Pulmonary artery endothelial cell (primary cell): ENCODE data around the gene SYNGR4. TPM values are rescaled to one million over a fixed set of nuclear protein-coding genes. Genes with fewer than 3 reads are reported as not detected.

ENCODE experiments used
- DNase-seq: peaks from one replicate; pipeline ENCODE4 v3.0.0-alpha.2; 2011; ENCODE audit warnings: low read depth, low spot score
- total RNA-seq: library from RNA; depleted of rRNA; stranded (reverse); fragments of >200 nt; gene quantifications from 2 replicates; pipeline ENCODE4 v1.2.3, GENCODE V29; 2014

Gene SYNGR4
- total RNA-seq, 1 donor from 2014 or later = not detected

DNA sequence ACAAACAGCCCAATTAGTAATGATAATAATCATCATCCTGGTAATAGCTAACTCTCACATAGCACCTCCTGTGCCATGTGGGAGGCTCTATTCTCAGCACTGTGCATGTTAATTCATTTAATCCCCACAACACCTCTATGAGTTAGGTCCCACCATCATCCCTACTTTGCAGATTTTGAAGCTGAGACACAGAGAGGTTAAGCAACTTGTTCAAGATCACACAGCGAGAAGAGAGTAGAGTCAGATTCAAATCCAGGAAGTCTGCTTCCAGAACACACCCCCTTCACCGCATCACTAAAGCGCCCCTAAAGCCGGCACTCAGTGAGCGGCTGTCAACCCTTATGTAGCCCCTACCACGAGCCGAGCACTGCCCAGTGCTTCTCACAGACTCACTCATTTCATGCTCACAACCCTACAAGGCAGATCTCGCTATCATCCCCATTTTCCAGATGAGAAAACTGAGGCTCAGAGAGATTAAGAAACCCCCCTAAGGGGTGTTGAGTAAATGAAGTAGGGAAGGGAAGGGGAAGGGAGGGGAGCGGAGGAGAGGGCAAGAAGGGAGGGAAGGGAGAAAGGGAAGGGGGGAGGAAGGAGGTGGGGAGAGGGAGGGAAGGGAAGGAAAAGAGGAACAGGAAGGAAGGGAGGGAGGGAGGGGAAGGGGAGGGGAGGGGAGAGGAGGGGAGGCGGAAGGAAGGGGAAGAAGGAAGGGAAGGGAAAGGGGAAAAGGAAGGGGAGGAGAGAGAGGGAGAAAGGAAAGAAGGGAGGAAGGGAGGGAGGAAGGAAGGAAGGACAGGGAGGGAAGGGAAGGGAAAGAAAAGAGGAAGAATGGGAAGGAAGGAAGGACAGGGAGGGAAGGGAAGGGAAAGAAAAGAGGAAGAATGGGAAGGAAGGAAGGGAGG is 22.4 kb upstream of the SYNGR4 start:
- no peak for DNase-seq

DNA sequence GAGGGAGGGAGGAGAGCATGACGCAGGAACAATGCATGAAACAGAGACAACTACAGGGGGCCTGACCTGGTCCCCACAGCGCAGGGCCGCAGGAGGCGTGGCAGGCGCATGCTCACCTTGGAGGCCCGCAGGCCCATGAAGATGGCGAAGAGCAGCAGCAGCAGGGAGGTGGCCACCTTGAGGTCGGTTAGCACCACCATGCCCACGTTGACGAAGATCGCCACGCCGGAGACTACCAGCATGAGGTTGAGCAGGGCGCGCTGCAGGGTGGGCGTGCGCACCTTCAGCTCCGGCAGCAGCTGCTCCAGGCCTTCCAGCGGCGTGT is 21.8 kb upstream of the SYNGR4 start:
- no peak for DNase-seq

DNA sequence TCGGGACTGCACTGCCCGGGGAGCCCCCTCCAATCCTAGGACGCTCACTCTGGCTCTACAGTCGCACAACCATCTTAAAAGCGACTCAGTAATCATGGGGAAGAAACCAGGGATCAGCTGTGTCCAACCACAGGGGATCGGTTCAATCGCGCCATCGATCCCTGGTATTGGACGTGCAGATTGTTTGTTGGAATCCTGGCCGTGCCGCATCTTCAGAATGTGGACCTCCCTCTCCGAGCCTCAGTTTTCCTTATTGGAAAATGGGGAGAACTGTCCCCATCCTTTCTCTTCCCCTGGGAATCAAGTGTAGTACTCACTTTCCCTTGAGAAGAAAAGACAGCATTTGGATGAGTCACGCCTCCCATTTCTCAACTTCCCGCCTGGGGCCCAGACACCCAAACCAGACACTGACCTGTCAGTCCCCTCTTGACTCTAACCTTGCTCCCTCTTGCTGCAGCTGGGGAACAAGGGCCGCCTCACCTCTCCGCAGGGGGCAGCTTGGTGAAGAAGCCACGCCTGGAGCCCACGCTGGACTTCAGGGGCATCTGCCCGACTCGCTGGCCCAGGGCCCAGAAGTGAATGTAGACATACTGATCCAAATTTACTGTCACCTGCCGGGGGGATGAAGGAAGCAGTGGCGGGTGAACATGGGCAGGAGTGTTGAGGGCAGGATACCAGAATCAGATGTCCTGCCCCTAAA is 21.2 kb upstream of the SYNGR4 start:
- no peak for DNase-seq

GRCh38 chr19:48344892-48345291 is 19.3 kb upstream of the SYNGR4 start:
- no peak for DNase-seq

DNA sequence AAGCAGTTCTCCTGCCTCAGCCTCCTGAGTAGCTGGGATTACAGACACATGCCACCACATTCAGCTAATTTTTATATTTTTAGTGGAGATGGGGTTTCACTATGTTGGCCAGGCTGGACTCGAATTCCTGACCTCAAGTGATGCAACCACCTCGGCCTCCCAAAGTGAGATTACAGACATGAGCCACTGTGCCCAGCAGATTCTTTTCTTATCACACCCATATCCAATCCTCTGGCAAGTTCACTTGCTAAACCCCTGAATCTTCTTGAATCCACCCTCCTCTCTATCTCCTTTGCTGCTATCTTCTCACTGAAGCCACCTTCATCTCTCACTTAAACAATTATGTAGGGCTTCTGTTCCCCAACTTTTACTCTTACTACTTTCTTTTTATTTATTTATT is 18.0 kb upstream of the SYNGR4 start:
- no peak for DNase-seq

DNA sequence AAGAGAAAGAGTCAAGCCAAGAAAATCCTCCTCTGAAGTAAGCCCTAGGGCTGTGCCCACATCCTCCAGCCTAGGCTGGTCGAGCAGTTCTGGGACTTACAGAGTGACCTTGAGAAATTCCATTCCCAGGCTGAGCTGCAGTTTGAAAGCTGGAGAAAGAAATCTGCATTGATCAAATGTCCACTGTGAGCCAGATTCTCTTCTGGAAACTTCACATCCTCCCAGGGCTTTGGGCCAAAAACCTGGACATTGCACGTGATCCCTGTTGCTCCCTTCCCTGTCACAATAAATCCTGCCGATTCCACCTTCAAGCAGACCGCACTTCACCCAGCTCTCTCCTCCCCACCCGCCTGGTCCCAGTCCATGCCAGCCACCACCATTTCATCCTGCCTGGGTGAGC is 16.1 kb upstream of the SYNGR4 start:
- DNase-seq = no peak

GRCh38 chr19:48348737-48349136 is 15.4 kb upstream of the SYNGR4 start:
- no peak for DNase-seq

- DNase-seq = no peak
Observed at GRCh38 chr19:48350856-48351255, 13.3 kb upstream of the SYNGR4 start.

- no peak for DNase-seq
Observed at GRCh38 chr19:48351341-48351752, 12.8 kb upstream of the SYNGR4 start.

- DNase-seq = no peak
Observed at GRCh38 chr19:48353677-48354076, 10.5 kb upstream of the SYNGR4 start.

GRCh38 chr19:48354332-48354992 is 9.7 kb upstream of the SYNGR4 start:
- DNase-seq = no peak

GRCh38 chr19:48355365-48355954 is 8.7 kb upstream of the SYNGR4 start:
- no peak for DNase-seq

- DNase-seq = no peak
Observed at GRCh38 chr19:48359123-48359522, 5.0 kb upstream of the SYNGR4 start.

DNA sequence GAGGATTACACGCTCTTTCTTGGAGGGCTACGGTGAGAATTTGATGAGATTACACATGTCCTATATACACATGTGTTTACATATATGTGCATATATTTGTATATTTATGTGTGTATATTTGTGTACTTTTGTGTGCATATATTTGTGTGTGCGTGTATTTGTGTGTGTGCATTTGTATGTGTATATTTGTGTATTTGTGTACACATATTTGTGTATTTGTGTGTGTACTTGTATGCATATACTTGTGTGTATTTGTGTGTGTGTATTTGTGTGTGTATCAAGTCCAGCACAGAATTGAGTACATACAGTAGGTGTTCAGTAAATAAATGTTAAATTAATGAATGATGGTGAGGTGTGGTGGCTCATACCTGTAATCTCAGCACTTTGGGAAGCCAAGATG is 2.3 kb upstream of the SYNGR4 start:
- DNase-seq = no peak

DNA sequence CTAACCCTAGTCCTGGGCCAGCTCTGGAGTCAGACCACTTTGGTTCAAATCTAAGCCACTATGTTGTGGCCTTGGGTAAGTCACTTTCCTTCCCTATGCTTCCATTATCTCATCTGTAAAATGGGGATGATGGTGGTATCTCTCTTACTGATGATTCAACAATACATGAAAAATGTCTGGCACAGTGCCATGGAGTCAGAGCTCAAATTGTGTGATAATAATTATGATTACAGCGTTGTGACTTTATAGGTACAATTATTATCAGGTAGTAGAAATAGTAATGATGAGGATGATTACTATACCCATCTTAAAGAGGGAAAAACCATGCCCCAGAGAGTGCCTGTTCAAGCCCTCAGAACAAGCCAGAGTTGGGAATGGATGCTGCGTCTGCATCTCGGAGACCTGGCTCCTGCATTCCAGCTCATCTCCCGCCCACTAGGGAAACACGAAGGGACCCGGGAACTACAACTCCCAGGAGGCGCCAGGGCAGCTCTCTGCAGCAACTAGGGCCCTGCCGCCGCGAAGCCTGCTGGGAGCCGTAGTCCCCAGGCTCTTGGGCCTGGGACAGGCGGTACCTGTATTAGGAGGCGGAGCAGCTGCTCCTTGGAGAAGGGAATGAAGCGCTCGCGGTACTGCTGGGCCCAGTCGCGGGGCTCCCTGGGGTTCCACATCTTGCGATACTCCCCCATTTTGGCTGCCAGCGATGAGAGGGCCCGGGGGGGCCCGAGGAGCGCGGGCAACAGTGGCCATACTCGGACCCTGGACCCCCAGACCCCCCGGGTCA is 1.3 kb upstream of the SYNGR4 start:
- peak; percentile 86 for DNase-seq

GRCh38 chr19:48363500-48363809 is 712 bp upstream of the SYNGR4 start:
- DNase-seq = no peak

- DNase-seq = no peak
Observed at GRCh38 chr19:48364598-48365348, 606 bp downstream of the SYNGR4 start.

GRCh38 chr19:48365602-48366001 is 1.4 kb downstream of the SYNGR4 start:
- no peak for DNase-seq

- no peak for DNase-seq
Observed at GRCh38 chr19:48367855-48368254, 3.7 kb downstream of the SYNGR4 start.

GRCh38 chr19:48368936-48369335 is 4.8 kb downstream of the SYNGR4 start:
- DNase-seq = no peak

GRCh38 chr19:48370955-48371354 is 6.8 kb downstream of the SYNGR4 start:
- no peak for DNase-seq
